ENCODE measurements around the gene PLEKHO2.
A peak's percentile ranks its signal among the peaks of the same experiment; 100 is the strongest.

PLEKHO2 gene

DNA sequence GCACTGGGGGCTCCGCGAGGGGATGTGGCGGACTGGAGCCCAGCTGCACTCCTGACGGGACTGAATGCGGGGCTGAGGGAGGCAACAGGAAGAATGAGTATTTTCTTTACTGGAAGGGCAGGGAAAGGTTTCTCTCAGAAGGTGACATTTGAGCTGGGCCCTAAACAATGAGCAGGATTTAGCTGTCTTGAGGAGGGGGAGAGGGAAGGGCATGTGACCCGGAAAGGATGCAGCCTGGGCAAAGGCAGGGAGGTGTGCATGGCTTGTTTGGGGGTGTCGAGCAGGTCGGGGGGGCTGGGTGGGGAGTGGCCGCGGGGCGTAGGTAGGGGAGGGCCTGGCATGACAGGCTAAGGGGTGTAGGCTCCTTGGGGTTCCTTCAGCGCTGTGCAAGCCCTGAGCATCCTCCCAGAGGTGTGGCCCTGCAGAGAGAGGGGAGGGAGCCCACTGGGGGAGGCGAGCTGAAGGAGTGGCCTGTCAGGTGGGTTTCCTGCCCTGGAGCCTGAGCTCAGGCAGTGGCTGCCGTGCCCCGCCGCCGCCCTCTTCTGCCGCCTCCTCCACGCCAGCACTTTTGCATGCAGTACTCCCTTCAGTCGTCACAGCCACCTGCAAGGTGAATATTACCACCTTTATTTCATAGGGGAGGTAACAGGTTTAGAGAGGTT, 52.8 kb downstream of the PLEKHO2 start:
- no peak for DNase-seq

DNA sequence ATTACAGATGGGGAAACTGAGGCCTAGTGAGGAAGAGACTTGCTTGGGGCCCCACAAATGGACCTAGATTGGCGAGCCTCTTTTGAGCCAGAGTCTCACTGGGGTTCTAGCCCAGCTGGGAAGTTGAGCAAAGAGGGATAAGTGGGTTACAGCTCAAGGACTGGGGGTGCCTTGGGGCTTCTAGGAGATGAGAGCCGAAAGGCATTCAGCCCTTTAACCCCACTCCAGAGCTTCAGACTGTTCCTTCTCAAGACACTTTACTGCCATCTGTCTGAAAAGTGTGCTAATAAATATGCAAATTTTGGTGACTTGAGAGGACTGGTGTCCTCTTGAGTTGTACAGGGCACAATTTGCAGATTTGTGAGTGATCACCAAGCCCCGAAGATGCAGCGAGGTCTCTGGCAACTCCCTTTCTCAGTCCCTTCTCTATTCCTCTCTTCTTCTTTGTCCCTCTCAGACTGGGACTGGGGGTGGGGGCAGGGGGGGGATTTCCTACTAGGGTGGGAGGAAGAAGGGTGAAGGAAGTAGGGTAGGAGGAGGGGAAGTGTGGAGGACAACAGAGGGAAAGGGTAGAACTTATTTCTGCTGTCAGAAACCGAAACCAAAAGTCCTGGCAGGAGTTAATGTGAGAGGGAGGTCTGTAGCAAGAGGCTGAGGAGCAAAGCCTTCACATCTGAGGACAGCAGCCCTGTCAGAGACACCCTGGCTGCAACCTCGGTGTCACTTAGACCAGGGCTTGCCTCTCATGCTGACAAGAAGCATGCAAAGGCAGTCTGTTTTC, 53.8 kb downstream of the PLEKHO2 start:
- DNase-seq: no peak

DNA sequence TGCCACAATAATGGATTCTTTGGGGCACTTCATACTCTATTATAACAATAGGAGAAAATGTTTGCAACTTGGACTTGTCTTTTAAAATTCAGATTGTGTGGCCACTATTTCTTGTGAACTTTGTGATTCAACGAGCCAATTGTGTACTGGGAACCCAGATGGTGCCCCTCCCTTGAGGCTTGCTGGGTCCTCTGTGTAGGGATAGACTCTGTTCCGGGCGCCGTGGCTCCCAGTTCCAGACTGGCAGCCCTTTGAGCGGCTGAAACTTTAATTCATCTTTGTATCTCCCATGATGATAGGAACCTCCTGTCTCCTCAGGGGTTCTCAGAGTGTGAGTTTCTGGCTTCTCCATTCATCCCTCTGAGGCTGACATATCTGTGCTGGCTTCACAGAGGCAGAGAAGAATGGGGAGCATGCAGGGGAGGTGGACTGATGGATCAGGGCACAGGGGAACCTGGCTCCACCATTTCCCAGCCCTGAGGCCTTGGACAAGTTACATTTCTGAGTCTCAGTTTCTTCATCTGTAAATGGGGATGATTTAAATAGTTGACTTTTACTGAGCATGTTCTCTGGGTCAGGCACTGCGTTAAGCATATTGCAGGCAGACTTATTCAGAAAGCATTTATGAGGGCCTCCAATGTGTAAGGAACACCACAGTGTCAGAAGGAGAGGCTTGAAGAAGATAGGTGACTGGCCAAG, 54.8 kb downstream of the PLEKHO2 start:
- DNase-seq: no peak

DNA sequence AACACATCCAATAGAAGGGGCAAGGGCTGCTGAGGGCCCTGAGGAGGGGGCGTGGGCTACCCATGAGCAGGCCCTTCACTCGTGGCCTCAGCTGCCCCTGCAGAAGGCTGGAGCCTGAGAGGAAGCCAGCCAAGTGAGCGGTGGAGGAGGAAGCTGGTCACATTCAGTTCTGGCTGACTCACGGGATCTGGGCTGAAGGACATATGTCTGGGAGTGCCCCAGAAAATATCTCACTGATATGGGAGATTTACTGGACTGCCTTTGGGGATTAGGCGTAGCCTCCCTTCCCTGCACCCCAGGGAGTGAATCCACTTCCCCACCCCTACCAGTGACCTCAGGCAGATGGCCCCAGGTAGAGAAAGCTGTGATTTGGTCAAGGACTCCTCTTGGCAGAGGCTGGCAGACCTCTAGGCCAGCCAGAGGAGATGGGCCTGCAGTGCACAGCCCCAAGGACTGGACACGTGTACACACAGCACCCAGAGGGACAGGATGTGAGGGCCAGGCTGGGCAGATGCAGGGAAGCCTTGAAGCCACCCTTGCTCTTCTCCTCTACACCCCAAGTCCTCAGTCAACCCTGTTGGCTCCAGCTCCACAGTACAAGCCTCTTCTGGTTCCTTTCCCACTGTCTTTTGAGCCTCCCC, 55.8 kb downstream of the PLEKHO2 start:
- no peak for DNase-seq

DNA sequence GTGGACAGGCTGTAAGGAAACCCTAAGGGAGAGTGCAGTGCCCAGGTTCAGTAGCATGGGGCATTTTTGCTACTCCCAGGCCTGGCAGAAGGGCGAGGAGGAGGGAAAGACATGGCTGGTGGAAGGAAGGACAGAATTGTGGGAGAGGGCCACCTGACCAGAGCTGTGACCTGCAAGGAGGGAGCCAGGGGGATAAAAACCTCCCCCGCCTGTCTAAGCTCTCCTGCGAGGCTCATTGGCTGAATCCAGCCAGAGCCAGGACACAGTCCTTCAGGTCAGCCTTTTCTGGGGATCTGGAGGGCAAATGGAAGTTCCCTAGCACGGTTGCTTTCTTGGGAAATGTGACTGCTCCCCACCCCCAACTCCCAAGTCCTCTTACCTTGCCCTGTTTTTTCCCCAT, 56.7 kb downstream of the PLEKHO2 start:
- no peak for DNase-seq

DNA sequence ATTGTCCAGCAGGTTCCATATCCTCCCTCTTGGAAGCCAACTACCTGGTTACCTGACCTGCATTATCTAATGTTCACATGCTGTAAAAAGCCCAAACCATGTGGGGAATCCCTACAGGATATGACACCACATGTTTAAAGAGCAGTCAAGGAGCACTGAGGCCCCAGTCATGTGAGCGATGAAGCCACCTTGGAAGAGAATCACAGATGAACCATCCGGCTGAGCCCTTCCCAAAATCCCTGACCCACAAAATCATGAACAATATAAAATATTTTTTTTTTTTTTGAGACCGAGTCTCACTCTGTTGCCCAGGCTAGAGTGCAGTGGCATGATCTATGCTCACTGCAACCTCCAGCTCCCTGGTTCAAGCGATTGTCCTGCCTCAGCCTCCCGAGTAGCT, 59.4 kb downstream of the PLEKHO2 start:
- DNase-seq: no peak

DNA sequence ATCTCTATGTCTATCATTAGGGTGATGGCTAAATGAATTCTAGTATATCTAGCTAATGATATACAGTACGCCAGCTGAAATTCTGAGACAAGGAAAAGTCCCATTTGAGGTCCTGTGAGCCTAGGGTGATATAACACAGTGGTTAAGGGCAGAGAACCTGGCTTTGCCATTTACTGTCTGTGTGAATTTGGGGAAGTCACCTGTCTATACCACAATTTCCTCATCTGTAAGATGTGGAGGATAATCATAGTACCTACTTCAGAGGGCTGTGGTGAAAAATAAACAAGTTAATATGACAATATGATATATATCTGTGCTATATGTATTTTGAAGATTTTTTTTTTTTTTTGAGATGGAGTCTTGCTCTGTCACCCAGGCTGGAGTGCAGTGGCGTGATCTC, 60.2 kb downstream of the PLEKHO2 start:
- DNase-seq: no peak

DNA sequence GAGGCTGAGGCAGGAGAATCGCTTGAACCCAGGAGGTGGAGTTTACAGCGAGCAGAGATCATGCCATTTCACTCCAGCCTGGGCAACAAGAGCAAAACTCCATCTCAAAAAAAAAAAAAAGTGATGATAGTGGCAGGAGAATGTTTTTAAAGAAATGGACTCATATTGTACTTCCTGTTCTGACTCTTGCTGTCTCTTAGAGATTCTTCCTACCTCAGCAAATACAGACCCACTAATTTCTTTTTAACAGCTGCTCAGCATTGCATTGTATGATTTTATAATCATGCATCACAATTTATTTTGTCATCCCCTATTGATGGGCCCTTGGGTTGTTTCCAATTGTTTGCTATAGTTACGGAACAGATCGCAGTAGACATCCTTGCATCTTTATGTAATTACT, 61.1 kb downstream of the PLEKHO2 start:
- DNase-seq: no peak

DNA sequence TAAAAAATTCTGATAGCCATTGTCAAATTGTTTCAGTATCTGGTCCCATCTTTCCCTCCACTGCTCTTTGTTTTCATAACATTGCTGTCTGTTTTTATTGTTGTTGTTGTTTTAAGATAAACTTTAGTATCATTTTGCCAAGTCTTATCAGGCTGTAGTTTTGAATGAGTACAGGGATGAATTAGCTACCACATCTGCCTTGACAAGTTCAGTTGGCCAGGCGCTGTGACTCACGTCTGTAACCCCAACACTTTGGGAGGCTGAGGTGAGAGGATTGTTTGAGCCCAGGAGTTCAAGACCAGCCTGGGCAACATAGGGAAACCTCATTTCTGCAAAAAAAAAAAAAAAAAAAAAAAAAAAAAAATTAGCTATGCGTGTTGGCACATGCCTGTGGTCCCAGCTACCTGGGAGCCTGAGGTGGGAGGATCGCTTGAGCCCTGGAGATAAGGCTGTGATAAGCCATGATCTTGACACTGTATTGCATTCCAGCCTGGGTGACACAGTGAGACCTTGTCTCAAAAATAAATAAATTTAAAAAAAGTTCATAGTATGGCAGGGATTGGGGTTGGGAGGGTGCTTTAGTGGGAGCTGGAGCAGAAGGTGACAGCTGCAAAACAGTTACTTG, 61.7 kb downstream of the PLEKHO2 start:
- no peak for DNase-seq

DNA sequence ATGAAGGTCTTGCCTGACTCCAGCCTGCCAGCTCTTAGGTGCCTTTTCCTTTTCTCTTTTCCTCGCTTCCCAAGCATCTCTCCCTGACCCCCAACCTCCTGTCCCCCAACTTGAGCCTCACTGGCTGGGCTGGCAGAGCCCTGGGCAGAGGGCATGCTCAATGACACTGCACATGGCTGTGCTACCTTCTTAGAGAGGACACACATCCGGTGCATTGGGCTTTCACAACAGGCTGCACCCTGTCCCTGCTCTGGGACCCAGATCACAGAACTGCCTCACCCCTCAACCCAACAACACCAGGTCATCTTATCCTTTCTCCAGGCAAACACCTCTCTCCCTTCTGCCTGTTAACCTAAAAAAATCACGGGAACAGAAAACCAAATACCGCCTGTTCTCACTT, 62.5 kb downstream of the PLEKHO2 start:
- no peak for DNase-seq

DNA sequence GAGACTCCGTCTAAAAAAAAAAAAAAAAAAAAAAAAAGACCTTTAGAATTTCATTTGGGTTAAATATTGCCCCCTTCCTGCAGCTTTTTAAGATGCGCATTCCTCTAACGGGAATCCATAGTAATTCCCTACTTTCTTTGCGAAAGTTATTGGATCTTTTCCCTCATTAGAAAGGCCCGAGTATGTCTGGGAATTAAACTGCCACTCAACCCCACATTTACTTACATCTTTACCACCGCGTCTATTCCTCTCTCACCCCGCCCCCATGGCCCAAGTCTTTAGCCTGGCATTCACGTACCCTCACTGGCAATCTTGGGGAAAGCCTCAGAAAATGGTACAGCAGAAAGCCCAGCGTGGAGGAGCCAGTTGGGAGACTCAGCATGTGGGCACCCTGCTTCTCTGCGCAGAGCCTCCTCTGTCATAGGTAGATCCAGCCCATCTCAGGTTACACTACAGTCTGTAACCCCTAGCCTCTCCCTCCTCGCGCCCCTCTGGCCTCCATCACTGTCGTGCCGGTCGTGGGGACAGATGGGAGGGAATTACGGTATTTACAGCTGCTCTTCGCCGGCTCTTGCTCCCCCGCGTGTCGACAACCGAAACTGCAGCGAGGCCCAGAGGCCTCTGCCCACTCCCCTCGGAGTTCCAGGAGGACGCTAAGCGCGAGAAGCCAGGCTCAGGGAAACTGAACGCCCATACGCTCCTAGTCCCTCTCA, 63.6 kb downstream of the PLEKHO2 start:
- peak; percentile 86 for DNase-seq

DNA sequence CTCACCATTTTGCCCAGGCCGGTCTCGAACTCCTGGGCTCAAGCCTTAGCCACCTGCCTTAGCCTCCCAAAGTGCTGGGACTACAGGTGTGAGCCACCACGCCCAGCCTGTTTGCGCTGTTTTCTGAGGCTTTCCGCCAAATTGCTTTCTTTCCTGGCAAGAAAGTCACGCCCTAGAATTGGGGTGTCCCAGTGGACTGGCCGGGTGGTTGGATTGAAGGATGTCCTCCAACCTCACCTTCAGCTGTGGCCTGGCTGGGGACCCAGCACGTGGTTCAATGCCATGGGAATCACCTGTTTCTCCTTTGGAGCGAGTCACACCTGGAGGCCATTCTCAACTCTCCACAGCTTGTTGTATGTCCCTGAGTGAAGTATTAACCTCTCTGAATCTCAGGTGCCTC, 64.2 kb downstream of the PLEKHO2 start:
- no peak for DNase-seq

DNA sequence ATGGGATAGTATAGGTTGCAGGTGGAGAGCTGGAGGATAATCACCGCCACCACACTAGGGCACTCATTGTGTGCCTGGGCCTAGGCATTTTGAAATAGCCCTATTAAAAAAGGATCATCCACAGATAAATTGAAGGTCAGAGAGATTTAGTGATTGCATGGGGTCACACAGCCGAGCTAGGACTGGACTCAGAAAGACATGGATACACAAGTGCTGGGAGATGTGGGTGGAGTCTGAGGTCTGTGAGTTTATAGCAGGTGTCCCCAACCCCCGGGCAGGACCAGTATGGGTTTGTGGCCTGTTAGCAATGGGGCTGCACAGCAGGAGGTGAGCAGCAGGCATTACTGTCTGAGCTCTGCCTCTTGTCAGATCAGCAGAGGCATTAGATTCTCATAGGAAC, 64.7 kb downstream of the PLEKHO2 start:
- no peak for DNase-seq

DNA sequence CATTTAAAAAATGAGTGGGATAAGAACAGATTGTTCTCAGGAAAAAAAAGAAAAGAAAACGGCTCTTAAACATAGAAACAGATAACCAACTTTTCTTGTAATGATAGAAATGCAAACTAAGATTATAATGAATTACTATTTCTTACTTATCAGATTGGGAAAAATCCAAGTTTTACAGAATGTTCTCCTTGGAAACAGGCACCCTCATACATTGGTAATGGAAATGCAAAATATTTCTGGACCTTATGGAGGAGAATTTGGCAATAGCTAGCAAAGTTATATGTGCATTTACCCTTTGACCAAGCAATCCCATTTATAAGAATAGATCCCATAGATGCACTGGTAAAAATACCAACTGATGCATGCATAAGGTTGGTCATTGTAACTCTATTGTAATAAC, 66.3 kb downstream of the PLEKHO2 start:
- DNase-seq: no peak

DNA sequence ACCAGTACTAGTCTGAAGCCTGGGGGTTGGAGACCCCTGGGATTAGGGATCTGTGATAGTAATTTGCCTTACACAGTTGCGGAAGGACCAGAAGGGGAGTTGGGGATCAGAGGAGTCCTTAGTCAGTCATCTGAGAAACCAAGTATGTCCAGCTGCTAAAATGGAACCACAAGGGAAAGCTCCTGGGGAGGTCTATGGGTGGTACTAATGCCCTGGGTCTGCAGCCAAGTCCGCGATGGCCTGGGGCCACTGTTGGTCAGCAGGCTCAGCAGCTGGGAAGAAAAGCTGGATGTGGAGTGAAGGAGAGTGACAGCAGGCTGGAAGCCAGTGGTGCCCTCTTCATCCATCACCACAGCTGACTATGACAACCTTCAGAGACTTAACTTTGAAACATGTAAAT, 67.8 kb downstream of the PLEKHO2 start:
- no peak for DNase-seq

DNA sequence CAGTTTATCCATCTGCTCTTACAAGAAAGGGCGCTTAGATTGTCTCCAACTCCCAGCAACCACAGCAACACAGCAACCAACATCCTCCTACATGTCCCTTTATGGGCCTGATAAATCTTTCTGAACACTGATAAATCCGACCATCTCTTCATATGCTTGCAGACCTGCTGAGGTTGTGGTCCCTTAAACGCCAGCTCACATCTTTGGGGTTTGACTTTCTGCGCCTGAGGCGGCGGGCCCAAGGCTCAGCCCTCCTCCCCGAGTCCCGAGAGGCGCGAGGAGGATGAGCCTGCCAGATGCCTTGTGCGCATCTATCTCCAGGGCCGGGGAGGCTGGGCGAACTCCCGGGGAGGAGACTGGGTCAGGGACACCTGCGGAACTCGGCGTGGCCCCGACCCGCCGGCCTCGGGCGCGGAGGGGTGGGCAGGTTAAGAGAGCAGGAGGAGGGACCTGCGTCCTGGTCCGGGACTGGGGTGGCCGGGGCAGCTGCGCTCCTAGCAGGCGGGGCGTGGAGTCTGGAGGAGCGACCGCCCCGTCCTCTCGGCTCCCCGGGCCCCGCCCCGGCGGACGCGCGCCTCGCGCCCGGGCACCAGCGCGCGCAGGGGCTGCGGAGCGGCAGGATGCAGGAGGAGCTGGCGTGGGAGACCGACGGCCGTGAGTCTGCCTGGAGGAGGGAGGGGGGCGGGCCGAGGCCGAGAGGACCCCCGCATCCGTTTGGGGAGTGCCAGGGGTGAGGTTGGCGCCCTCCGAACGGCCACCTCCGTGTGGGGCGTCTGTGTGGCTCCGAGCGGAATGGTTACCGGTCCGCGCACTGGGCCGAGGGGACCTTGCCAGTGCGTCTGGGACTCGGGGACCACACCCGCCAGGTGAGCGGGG, 69.8 kb downstream of the PLEKHO2 start, which contains the start of gene ANKDD1A:
Gene ANKDD1A, plus strand, starts transcription at position 592 of the 876 bp plus-strand sequence. Its CDS starts 29 bp downstream, at position 621.
- DNase-seq: peak; percentile 86

DNA sequence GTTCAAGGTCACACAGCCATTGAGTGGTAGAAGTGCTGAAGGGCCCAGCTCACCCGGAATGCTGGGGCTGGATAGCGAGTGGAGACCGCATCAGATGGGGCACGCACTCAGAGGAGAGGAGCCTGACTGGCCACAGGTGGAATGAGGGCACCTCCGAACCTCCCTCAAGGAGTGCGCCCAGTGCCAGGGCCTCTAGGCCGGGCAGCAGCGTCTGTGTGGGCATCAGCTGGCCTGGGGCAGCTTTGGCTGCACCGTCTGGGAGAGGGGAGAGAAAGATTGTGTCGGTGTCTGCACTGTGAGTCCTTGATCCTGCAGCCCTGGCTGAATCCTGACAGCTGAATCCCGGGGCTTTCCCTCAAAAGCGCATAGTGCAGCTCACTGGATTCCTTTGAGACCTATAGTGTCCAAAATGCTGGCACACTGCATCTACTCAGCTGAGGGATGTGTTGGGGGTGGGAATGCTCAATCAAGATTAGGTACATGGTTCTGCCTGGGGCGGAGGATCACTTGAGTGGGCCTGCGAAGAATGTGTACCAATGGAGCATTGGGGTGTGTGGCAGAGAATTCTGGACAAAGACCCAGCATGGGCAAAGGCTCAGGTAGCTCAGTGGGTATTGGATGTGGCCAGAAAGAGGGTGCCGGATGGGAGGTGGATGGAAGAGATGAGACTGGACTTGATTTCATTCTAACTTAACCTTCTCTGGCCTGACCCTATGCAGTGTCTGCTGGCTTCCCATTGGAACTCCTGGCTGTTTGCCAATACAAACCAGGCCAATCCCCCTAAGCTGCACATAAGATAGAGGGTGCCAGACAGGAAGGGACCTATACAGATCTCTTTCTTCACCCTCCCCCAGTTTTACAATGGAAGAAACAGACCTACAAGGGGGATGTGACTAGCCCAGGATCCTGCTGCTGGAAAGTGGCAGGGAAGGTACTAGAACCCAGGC, 70.9 kb downstream of the PLEKHO2 start:
- DNase-seq: no peak

DNA sequence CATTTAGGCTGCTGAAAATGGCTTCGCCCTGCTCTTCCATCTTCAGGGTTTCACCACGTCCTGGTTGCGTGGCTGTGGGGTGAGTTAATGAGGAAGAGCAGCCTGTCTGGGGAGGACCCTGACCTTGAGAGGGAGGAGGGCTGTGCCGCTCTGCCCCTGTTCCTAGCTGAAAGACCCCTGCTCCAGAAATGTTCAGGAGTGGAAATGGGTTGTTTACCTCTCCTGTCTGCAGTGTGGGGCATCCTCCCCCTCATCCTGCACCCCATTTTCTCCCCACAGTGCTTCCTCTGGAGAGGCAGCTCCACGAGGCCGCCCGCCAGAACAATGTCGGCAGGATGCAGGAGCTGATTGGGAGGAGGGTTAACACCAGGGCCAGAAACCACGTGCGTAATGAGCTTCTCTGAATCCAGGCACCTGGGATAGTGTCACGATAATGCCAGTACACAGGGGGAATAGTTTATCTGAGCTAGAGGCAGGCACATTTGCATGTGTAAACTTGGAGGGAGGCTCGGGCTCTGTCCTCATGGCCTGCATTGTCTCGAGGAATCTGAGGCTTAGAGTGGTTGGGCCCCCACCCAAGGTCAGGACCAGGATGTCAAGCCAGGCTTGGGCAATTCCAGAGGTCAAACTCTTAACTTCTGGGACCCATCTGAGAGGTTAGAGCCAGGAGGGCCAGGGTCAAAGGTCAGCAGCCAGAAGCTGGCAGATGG, 74.0 kb downstream of the PLEKHO2 start:
- DNase-seq: no peak

DNA sequence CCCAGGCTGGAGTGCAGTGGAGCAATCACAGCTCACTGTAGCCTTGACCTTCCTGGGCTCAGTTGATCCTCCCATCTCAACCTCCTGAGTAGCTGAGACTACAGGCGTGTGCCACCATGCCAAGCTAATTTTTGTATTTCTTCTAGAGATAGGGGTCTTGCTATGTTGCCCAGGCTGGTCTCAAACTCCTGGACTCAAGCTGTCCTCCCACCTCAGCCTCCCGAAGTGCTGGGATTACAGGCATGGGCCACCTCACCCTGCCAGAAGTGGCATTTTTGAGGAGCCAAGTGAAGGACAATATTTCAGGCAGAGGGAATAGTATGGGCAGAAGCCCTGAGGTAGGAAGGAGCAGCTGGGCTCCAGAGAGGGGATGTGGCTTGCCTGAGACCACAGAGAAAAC, 74.7 kb downstream of the PLEKHO2 start:
- no peak for DNase-seq
